ENCODE measurements around the gene SPARC.
"Not testable (repeated sequence)": the region's sequence is repeated elsewhere in the genome, so short reads cannot be mapped to it uniquely, and the experiment has no call there.

The SPARC gene, protein sequence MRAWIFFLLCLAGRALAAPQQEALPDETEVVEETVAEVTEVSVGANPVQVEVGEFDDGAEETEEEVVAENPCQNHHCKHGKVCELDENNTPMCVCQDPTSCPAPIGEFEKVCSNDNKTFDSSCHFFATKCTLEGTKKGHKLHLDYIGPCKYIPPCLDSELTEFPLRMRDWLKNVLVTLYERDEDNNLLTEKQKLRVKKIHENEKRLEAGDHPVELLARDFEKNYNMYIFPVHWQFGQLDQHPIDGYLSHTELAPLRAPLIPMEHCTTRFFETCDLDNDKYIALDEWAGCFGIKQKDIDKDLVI
- 0 reads per million in 3 experiments for total RNA-seq

- DNase-seq: no peak
Observed at GRCh38 chr5:151686674-151687407, at the start of gene SPARC. SPARC (minus strand) TSS chr5:151686915; CDS start chr5:151676188, 10,727 bp downstream.

DNA sequence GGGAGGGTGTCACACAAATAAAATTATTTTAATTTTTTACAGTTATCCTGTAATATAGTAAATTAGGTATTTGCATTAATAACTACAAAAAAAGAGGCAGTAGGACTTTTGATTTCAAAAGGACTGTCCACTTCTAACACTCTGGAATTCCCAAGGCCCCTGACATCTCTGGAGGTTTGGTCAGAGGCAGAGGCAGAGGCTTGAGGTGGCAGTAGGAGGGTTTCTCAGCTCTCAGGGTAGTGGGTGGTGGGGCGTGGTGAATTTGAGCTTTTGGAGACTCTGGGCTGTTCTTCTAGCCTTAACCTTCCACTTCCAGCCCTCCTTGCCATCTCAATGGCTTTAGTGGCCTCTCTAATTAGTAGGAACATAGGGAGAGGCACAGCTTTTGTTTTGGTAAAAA is 48.9 kb upstream of the SPARC start:
- no peak for DNase-seq

DNA sequence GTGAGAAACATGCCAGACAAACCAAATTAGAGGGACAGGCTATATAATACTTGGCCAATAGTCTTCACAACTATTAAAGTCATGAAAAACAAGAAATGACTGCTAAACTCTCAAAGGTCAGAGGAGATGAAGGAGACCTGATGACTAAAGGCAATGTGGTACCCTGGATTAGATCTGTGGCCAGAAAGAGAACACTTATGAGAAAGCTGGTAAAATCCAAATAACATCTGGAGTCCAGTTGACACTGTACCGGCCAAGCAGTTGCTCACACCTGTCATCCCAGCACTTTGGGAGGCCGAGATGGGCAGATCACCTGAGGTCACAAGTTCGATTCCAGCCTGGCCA is 47.3 kb upstream of the SPARC start:
- DNase-seq: no peak

GRCh38 chr5:151733358-151734063 is 46.8 kb upstream of the SPARC start:
- DNase-seq: no peak

- DNase-seq: no peak
Observed at GRCh38 chr5:151730381-151730780, 43.7 kb upstream of the SPARC start.

DNA sequence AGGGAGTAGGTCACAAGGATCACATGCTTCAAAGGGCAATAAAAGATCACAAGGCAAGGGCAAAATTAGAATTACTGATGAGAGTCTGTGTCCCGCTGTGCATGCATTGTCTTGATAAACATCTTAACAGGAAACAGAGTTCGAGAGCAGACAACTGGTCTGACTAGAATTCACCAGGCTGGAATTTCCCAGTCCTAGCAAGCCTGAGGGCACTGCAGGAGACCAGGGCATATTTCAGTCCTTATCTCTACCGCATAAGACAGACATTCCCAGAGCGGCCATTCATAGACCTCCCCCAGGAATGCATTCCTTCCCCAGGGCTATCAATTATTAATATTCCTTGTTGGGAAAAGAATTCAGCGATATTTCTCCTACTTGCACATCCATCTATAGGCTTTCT is 42.9 kb upstream of the SPARC start:
- DNase-seq: not testable (repeated sequence)

DNA sequence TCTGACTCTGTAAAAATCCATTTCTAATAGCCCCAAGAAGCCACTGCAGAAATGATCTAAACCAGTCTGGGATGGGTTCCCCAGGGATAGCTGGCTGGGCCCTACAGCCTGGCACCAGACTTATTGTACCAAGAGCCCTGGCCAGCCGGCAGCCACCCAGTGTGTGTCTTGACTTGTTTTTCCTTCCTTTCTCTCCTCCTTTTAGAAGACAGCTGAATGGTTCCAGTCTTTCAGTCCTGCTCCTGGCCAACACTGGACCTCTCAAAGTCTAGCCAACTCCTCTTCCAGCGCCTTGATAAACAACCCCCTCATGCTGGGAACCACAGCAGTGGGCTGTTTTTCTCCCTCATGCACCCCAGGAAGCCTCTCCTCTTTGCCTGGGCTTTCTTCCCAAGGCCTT is 37.6 kb upstream of the SPARC start:
- no peak for DNase-seq

DNA sequence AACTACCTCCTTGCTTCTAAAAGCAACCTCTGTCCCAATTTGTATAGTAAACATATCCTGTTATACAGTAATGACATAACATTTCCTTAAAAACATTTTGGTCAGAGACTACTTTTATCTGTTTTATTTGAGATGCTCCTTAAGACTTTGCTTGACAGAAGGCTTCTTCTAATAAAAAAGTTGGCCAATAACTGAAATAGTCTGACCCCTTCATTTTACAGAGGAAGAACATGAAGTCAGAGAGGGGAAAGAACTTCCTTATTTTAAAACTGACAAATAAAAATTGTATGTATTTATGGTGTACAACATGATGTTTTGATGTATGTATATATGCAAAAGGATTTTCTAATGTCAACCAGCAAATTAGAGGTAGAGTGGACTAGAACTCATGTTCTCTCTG is 35.8 kb upstream of the SPARC start:
- DNase-seq: no peak

DNA sequence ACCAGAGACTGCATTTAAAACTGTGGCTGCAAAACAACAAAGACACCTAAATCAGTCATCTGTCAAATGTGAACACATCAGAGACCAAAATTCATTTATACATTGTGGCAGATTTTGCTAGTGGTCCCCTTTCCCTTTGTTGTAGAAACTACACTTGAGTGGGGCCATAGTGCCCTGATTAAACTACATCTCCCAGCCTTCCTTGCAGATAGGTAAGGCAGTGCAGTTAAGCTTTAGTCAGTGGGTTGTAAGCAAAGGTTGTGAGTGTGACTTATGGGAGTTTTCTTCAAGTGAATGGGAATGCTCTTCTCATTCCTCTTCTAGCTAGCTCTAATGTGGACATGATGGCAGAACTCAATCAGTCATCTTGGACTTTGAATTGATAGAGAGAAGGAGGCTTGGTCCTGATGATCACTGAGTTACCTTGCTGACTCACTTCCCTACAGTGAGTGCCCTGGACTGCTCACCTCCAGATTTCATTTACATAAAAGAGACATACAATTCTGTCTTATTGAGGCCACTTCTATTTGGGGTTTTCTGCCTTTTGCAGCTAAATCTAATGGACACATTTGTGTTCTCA is 35.2 kb upstream of the SPARC start:
- no peak for DNase-seq

GRCh38 chr5:151721087-151721646 is 34.5 kb upstream of the SPARC start:
- DNase-seq: no peak

- DNase-seq: no peak
Observed at GRCh38 chr5:151720215-151720614, 33.5 kb upstream of the SPARC start.

DNA sequence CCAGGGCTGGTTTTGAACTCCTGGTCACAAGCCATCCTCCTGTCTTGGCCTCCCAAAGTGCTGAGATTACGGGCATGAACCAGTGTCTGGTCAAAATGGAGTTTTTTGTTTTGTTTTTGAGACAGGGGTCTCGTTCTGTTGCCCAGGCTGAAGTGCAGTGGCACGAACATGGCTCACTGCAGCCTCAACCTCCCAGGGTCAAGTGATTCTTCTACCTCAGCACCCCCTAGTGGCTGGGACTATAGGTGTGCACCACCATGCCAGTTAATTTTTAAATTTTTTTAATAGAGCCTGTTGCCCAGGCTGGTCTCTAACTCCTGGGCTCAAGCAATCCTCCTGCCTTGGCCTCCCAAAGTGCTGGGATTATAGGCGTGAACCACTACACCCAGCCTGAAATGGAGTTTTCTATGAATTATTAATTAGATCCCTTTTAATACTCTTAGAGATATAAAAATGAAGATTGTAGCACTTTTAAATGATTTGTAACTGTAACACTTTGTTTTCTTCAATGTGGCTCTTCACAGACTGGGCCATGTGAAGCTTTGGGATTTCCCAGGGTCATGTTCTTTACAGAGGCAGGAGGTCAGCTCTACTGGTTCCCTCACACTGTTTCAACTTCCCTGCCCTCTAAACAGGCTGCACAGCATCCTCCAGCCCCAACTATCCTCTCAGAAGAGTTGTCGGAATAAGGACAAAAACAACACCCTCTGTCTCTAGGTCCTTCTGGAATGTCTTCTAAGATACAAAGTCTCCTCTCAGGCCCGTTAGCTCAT is 32.7 kb upstream of the SPARC start:
- DNase-seq: no peak

DNA sequence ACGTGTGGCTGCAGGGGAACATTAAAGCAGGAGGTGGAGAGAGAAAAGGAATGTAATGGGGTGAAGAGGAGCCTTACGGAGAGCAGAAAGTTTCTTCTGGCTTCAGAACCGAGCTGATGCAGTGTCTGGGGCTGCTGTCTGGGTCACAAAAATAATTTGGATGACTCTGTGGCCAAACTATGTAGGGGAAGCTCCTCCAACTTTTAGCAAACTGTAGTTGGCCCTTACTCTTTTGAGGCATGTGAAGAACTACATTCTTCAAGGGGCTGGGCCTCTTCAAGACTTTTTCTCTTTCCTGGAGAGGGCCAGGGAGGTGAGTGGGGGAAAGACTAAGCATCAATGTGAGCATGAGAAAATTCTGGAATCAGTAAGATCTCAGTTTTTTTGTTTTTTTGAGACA is 31.9 kb upstream of the SPARC start:
- DNase-seq: no peak

- no peak for DNase-seq
Observed at GRCh38 chr5:151718153-151718552, 31.4 kb upstream of the SPARC start.

DNA sequence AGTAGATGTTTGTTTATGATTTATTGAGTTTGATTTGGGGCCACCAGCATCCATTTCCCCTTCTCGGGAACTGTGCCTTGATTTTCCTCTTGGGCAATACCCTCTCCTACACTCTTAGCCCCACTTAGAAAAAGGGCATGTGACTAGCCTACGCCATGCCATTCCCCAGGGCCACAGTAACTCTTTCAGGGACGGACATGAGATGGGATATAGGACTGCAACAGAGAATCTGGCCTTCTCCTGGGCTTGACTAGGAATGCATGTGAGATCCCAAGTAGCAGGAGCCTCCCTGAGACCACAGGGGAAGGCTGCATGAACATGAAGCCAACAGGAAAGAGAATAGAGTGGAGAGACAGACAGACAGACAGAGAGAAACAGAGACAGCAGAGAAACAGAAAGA is 30.7 kb upstream of the SPARC start:
- DNase-seq: no peak

DNA sequence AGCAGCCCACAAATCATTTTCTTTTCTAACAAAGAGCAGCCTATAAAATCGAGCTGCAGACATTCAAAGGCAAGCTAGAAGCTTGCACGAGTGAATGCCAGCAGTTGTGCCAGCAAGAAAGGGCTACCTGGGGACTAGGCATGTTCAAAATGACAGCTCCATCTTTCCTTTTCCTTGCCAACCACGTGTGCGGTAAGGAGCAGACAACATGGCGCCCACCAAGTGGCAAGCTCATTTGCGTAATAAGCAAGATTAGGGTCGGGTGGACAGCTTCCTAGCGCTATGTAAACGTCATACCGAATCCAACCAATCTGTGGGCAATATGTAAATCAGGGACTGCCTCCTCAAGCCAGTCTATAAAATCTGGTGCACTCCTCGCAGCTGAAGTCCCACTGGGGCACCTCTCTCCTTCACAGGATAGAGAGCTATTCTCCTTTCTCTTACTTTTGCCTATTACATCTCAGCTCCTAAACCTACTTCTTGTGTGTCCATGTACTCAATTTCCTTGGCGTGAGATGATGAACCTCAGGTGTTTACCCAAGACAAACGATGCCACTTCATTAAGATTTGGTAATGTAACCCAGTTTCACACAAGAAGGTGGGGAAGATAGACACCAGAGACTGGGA is 22.5 kb upstream of the SPARC start:
- DNase-seq: no peak

GRCh38 chr5:151708126-151708525 is 21.4 kb upstream of the SPARC start:
- DNase-seq: no peak

DNA sequence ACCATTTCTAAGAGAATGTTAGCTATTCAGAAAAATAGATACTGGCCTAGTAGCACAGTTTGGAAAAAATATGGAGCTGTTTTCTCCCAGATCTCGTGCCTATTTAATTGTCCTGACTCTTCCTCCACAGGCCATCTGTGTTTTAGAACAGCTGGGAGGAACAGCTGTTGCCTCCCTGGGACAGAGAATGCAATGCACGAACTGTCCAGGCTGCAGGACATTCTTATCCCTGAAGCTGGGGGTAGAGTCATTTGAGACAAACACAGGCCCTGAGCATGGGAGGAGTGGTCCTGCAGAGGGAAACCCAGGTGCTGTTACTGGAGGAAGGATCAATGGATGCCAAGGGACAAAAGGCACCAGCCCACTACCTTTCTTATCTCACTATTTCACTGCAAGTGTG is 20.9 kb upstream of the SPARC start:
- no peak for DNase-seq

DNA sequence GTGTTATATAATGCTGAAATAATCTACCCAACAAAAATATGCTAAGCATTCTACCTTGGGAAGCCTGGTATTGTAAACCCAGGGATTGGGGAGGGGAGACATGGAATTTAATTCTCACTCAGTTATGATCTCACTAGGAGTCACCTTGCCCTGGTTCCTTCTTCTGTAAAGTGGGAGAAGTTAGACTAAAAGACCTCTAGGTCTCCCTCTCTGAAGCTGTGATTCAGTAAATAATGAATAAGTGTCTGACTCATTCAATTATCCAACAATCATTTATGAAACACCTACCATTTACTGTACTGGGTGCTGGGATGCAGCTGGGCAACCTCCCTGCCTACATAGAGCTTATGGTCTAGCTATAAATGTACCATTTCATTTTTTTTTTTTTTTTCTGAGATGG is 20.2 kb upstream of the SPARC start:
- no peak for DNase-seq

DNA sequence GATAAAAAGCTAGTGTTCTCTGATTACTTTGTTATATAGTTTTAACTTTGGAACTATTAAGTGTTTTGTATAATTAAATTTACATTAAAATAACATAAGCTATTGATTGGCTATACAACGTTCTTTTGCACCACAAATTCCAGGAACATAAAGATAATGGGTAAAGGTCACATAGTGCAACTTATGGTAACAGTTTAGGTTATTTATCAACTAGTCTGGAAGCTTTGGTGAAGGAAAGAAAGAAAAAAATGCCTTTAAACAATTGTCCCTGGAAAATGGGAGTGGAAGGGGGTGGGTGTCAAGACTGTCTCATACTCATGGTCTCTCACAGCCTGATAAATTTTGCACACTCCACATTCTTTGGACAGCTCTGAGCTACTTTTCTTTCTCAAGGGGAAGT is 17.1 kb upstream of the SPARC start:
- no peak for DNase-seq

- no peak for DNase-seq
Observed at GRCh38 chr5:151703227-151703626, 16.5 kb upstream of the SPARC start.

DNA sequence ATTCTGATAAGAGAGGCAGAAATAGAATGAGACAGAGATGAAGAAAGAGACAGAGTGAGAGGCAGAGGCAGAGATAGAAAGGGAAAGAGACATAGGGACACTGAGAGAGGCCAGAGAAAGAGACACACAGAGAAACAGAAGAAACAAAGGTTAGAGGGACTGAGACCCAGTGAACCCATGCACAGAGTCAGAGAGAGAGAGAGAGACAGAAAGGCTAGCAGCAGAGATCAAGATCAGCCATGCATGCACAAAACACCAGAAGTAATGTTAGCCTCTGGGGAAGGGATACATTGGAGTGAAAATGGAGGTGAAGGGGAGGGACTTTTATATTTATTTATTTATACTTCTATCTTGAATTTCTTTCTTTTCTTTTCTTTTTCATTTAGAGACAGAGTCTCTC is 14.1 kb upstream of the SPARC start:
- no peak for DNase-seq
